ENCODE results near the gene LEPR.
A peak's percentile ranks its signal among the peaks of the same experiment; 100 is the strongest.
"Not testable (repeated sequence)": the region's sequence is repeated elsewhere in the genome, so short reads cannot be mapped to it uniquely, and the experiment has no call there.

Gene LEPR

DNA sequence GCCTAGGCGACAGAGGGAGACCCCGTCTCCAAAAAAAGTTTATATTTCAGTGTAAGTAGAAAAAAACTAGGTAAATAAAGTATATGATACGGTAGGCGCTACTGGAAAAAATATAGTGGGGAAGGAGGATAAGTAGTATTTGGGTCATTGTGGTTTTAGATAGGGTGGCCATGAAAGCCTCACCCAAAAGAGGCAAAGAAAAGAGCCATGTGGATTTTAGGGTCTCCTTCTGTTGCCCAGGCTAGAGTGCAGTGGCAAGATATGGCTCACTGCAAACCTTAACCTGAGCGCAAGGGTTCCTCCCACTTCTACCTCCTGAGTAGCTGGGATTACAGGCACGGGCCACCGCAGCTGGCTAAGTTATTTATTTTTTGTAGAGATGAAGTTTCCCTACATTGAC lies 17.1 kb downstream of the LEPR start:
- DNase-seq (ENCODE audit: low spot score): no peak

DNA sequence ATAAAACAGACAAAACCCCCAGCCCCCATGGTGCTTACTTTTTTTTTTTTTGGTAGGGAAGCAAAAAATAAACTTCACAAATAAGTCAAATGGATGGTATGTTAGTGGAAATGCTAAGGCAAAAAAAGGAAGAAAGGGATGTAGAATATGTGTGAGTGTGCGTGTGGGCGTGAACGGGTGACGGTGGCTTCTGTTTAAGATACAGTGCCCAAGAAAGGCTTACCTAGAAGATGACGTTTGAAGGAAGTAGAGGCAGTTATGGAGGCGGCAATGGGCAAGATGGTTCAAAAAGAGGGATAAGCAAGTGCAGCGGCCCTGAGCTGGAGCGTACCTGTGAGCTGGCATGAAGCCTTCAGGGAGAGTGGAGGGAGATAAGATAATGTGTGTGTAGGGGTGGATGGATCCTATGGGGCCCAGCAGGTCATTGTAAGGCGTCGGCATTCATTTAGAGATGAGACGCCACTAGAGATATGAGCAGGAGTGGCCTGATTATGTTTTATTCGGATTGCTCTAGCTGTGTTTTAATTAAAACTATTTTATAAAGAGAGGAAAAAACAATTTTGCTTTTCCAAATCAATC lies 19.9 kb downstream of the LEPR start:
- DNase-seq (ENCODE audit: low spot score): no peak

- DNase-seq (ENCODE audit: low spot score): no peak
Measured at GRCh38 chr1:65440915-65441314, 20.4 kb downstream of the LEPR start.

DNA sequence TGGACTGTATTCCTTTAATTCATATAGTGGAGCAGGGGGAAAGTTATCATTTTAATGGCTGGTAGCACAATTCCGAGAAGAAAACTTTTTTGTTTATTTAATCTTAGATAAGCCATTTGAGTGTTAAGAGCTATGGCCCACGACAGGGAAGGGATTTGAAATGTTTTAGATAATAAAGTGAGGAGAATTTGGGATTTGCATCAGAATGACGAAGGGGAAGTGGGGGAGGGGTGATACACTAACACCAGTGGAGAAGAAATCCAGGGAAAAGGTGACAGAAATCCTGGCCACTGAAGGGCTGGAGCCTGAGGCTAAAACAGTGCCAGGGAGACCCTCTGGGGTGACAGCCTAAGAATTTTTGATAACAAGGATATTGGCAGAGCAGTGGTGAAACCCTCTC lies 21.0 kb downstream of the LEPR start:
- DNase-seq (ENCODE audit: low spot score): no peak

GRCh38 chr1:65442442-65442841 lies 22.0 kb downstream of the LEPR start:
- DNase-seq (ENCODE audit: low spot score): no peak

- no peak for DNase-seq (ENCODE audit: low spot score)
Measured at GRCh38 chr1:65443647-65444046, 23.2 kb downstream of the LEPR start.

DNA sequence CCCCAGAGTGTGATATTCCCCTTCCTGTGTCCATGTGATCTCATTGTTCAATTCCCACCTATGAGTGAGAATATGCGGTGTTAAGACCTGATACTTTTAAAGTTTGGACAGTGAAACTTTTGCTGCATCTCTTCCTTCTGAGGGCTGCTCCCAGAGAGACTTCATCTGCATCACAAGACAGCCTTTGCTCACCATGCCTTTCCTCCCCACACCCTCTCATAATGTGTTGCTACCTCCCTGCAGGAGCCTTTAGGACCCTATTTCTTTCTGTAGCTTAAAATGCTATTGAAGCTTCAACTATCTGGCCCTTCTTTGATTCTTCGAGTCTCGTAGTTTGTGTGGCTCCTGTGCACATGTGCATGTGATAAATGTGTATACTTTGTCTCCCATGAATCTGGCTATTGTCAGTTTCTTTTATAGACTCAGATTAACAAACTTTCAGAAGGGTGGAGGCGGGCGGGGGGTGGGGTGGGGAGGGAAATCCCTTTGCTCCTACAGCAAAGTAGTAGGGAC lies 23.7 kb downstream of the LEPR start:
- DNase-seq (ENCODE audit: low spot score): no peak

DNA sequence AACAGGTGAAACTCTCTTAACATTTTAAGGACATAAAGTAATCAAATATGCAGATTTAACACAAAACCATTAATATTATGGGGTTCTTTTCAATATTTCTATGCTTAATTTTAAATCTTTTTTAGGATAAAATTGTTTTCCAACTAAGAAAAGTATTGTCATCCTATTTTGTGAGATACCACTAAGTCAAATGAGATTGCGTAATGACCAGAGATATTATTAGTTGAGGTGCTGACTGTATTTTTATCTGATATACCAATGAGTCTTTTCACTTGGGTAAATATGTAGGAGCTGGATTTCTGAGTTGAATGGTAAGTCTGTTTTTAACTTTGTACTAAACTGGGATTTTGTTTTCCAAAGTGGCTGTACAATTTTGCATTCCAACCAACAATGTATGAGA lies 25.4 kb downstream of the LEPR start:
- DNase-seq (ENCODE audit: low spot score): no peak

GRCh38 chr1:65449214-65449823 lies 28.9 kb downstream of the LEPR start:
- no peak for DNase-seq (ENCODE audit: low spot score)

DNA sequence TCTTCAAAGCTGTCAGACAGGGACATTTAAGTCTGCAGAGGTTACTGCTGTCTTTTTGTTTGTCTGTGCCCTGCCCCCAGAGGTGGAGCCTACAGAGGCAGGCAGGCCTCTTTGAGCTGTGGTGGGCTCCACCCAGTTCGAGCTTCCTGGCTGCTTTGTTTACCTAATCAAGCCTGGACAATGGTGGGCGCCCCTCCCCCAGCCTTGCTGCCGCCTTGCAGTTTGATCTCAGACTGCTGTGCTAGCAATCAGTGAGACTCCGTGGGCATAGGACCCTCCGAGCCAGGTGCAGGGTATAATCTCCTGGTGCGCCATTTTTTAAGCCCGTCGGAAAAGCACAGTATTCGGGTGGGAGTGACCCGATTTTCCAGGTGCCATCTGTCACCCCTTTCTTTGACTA lies 35.2 kb downstream of the LEPR start:
- not testable (repeated sequence) for DNase-seq (ENCODE audit: low spot score)

DNA sequence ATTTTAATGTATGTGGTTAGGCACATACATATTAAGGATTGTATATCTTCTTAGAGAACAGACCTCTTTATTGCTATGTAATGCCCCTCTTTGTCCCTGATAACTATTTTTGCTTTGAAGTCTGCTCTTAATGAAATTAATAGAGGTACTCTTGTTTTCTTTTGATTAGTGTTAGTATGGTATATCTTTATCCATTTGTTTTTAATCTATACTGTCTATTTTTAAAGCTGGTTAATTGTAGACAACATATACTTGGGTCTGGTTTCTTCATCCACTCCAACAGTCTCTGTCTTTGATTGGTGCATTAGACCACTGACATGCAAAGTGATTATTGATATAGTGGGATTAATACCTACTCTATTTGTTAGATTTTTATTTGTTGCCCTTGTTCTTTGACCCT lies 36.0 kb downstream of the LEPR start:
- no peak for DNase-seq (ENCODE audit: low spot score)

DNA sequence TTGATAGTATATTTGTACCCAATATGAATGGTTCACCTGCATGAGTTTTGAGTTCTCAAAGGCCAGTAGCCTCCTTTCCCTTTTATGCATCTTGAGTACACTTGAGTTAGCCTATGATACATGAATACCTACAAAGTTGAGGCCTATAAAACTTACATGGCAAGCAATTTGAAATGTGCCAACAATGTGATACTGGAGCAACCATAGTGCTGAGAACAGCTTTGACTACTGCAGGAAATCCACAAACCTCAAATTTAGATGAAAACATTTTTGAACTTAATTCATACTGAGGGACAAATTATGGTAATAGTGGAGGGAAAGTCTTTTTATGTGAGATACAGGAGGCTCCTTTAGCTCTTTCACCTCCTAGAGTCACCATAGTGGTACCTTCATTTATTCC lies 37.4 kb downstream of the LEPR start:
- DNase-seq (ENCODE audit: low spot score): no peak

- no peak for DNase-seq (ENCODE audit: low spot score)
Measured at GRCh38 chr1:65458730-65459396, 38.4 kb downstream of the LEPR start.

- DNase-seq (ENCODE audit: low spot score): no peak
Measured at GRCh38 chr1:65459397-65459768, 38.9 kb downstream of the LEPR start.

GRCh38 chr1:65465837-65466236 lies 45.4 kb downstream of the LEPR start:
- DNase-seq (ENCODE audit: low spot score): not testable (repeated sequence)

DNA sequence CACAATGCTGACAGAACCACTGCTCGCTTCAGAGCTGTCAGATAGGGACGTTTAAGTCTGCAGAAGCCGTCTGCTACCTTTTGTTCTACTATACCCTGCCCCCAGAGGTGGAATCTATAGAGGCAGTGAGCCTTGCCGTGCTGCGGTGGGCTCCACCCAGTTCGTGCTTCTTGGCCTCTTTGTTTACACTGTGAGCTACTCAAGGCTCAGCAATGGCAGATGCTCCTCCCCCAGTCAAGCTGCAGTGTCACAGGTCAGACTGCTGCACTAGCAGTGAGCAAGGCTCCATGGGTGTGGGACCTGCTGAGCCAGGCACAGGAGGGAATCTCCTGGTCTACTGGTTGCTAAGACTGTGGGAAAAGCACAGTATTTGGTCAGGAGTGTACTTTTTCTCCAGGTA lies 47.1 kb downstream of the LEPR start:
- peak; percentile 81 for DNase-seq (ENCODE audit: low spot score)

GRCh38 chr1:65469126-65469888 lies 48.8 kb downstream of the LEPR start:
- DNase-seq (ENCODE audit: low spot score): no peak

GRCh38 chr1:65469889-65470340 lies 49.4 kb downstream of the LEPR start:
- DNase-seq (ENCODE audit: low spot score): no peak
